Neutrophil (primary cell): ENCODE data around the gene EXOSC9.

Experiments used
- H3K27ac ChIP-seq: fragments of 200-600 bp; sonication (generic); 2 replicates; pipeline ENCODE4 v1.5.1; 2016; ENCODE audit warnings: mild to moderate bottlenecking, moderate library complexity
- H3K27me3 ChIP-seq: fragments of 200-600 bp; sonication (generic); 2 replicates; pipeline ENCODE4 v1.6.0; 2016; ENCODE audit warnings: mild to moderate bottlenecking
- H3K36me3 ChIP-seq: fragments of 200-600 bp; sonication (generic); 2 replicates; pipeline ENCODE4 v1.5.1; 2017
- H3K4me1 ChIP-seq, 2 experiments: fragments of 200-600 bp in 1 of 2; sonication (generic) in 1 of 2; 1 replicate in 1 of 2; 2 replicates in 1 of 2; pipeline versions ENCODE4 v1.5.1 to v1.6.1; 2013 to 2016; ENCODE audit warnings: low read depth in 1 of 2, low read length in 1 of 2, mild to moderate bottlenecking in 1 of 2, moderate library complexity in 1 of 2; ENCODE audit not compliant: control insufficient read depth in 1 of 2, insufficient read depth in 1 of 2
- H3K4me3 ChIP-seq, 2 experiments: fragments of 200-600 bp in 1 of 2; sonication (generic) in 1 of 2; 1 replicate in 1 of 2; 2 replicates in 1 of 2; pipeline ENCODE4 v1.5.1; 2013 to 2016; ENCODE audit warnings: low read depth in 1 of 2, low read length in 1 of 2, mild to moderate bottlenecking in 1 of 2, moderate library complexity in 1 of 2
- H3K9me3 ChIP-seq: fragments of 200-600 bp; sonication (generic); 2 replicates; pipeline ENCODE4 v1.5.1; 2016
- TF ChIP-seq, protein P1 (sequence below): fragments of 200-600 bp; sonication (generic); IDR thresholded peaks from 2 replicates; pipeline ENCODE4 v1.5.1; 2016; ENCODE audit warnings: antibody characterized with exemption

Gene EXOSC9

GRCh38 chr4:121806411-121806810 lies 5.3 kb downstream of the EXOSC9 start:
- Histone ChIP-seq H3K4me3 (no peak overlapping the region), H3K36me3 (peaks cover 30% of the 10 kb centered on the region)

GRCh38 chr4:121811122-121811521 lies 10.0 kb downstream of the EXOSC9 start:
- TF ChIP-seq, protein P1, sequence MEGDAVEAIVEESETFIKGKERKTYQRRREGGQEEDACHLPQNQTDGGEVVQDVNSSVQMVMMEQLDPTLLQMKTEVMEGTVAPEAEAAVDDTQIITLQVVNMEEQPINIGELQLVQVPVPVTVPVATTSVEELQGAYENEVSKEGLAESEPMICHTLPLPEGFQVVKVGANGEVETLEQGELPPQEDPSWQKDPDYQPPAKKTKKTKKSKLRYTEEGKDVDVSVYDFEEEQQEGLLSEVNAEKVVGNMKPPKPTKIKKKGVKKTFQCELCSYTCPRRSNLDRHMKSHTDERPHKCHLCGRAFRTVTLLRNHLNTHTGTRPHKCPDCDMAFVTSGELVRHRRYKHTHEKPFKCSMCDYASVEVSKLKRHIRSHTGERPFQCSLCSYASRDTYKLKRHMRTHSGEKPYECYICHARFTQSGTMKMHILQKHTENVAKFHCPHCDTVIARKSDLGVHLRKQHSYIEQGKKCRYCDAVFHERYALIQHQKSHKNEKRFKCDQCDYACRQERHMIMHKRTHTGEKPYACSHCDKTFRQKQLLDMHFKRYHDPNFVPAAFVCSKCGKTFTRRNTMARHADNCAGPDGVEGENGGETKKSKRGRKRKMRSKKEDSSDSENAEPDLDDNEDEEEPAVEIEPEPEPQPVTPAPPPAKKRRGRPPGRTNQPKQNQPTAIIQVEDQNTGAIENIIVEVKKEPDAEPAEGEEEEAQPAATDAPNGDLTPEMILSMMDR: no peak
- no peak overlapping the region for H3K27ac ChIP-seq
- no peaks in the 10 kb centered on the region for H3K9me3 ChIP-seq
- no peaks in the 10 kb centered on the region for H3K27me3 ChIP-seq
- no peak overlapping the region for H3K4me3 ChIP-seq
- no peaks in the 10 kb centered on the region for H3K4me1 ChIP-seq
- H3K36me3 ChIP-seq: peaks cover 69% of the 10 kb centered on the region

More at GRCh38 chr4:121806411-121806810, 5.3 kb downstream of the EXOSC9 start:
- TF ChIP-seq, protein P1: no peak
- H3K27ac ChIP-seq: no peak overlapping the region
- peaks cover 4 to 6% of the 10 kb centered on the region in 2 experiments for H3K4me1 ChIP-seq
- H3K9me3 ChIP-seq: no peaks in the 10 kb centered on the region
- no peaks in the 10 kb centered on the region for H3K27me3 ChIP-seq

- H3K27me3 ChIP-seq: no peaks in the 10 kb centered on the region
- no peak overlapping the region for H3K27ac ChIP-seq
- TF ChIP-seq, protein P1: no peak
- no peaks in the 10 kb centered on the region for H3K9me3 ChIP-seq
- peaks cover 76% of the 10 kb centered on the region for H3K36me3 ChIP-seq
- no peaks in the 10 kb centered on the region for H3K4me1 ChIP-seq
- no peak overlapping the region for H3K4me3 ChIP-seq
These were observed 13.6 kb downstream of the EXOSC9 start for GRCh38 chr4:121814756-121815155.

GRCh38 chr4:121817006-121817405 lies 15.9 kb downstream of the EXOSC9 start:
- H3K27ac ChIP-seq: no peak overlapping the region
- no peaks in the 10 kb centered on the region for H3K27me3 ChIP-seq
- H3K36me3 ChIP-seq: peaks cover 56% of the 10 kb centered on the region
- peaks cover 4 to 5% of the 10 kb centered on the region in 2 experiments for H3K4me1 ChIP-seq
- H3K4me3 ChIP-seq: no peak overlapping the region
- TF ChIP-seq, protein P1: no peak
- H3K9me3 ChIP-seq: no peaks in the 10 kb centered on the region

- Histone ChIP-seq H3K27me3 (no peaks in the 10 kb centered on the region), H3K9me3 (no peaks in the 10 kb centered on the region), H3K4me1 (peaks cover 11 to 12% of the 10 kb centered on the region in 2 experiments), H3K36me3 (peaks cover 49% of the 10 kb centered on the region), H3K4me3 (no peak overlapping the region), H3K27ac (no peak overlapping the region)
- TF ChIP-seq, protein P1: no peak
These were observed 16.6 kb downstream of the EXOSC9 start for GRCh38 chr4:121817701-121818100.

DNA sequence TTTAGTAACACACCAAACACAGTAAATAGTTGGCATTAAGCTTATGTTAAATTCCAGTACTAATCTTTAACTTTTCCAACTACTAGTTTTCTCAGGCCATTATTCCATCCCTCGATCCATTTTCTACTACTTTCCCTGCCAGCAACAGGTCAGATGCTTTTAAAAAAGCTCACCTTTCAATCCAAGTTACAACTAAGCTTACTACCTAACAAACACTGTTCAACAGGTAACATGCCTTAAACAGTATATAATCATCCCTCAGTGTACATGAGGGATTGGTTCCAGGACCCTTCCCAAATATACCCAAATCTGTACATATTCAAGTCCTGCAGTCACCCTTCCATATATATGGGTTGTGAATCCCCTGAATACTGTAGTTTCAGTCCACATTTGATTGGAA lies 17.1 kb downstream of the EXOSC9 start:
- Histone ChIP-seq H3K36me3 (peaks cover 44% of the 10 kb centered on the region), H3K4me1 (peaks cover 16 to 17% of the 10 kb centered on the region in 2 experiments), H3K4me3 (no peak overlapping the region), H3K27me3 (no peaks in the 10 kb centered on the region), H3K27ac (no peak overlapping the region), H3K9me3 (no peaks in the 10 kb centered on the region)
- TF ChIP-seq, protein P1: no peak
